Smooth muscle cell (in vitro differentiated cells): ENCODE measurements around the gene MRPL54. TPM values are rescaled to one million over a fixed set of nuclear protein-coding genes. Genes with fewer than 3 reads are reported as not detected.
A peak's percentile ranks its signal among the peaks of the same experiment; 100 is the strongest.

Experiments used
- DNase-seq: peaks from one replicate; lab custom pipeline; 2025; ENCODE audit not compliant: unreplicated experiment; lab: John Stamatoyannopoulos, UW
- H2AFZ ChIP-seq: fragments of 200-600 bp; sonication (generic); 2 replicates; pipeline ENCODE4 v1.6.0; 2016; ENCODE audit warnings: antibody characterized with exemption, low read depth, mild to moderate bottlenecking
- H3F3A ChIP-seq: fragments of 200-600 bp; sonication (generic); 2 replicates; pipeline ENCODE4 v1.6.0; 2017; ENCODE audit warnings: antibody characterized with exemption, low read depth
- H3K27ac ChIP-seq: fragments of 200-600 bp; sonication (generic); 2 replicates; pipeline ENCODE4 v1.5.1; 2016; ENCODE audit warnings: low read depth, mild to moderate bottlenecking
- H3K27me3 ChIP-seq: fragments of 200-600 bp; sonication (generic); 2 replicates; pipeline ENCODE4 v1.6.1; 2016; ENCODE audit warnings: low read depth, mild to moderate bottlenecking
- H3K36me3 ChIP-seq: fragments of 200-600 bp; sonication (generic); 2 replicates; pipeline ENCODE4 v1.5.1; 2016; ENCODE audit warnings: low read depth
- H3K4me1 ChIP-seq: fragments of 200-600 bp; sonication (generic); 2 replicates; pipeline ENCODE4 v1.5.1; 2016; ENCODE audit warnings: low read depth
- H3K4me2 ChIP-seq: fragments of 200-600 bp; sonication (generic); 2 replicates; pipeline ENCODE4 v1.6.0; 2016; ENCODE audit warnings: mild to moderate bottlenecking
- H3K4me3 ChIP-seq: fragments of 200-600 bp; sonication (generic); 2 replicates; pipeline ENCODE4 v1.5.1; 2016; ENCODE audit warnings: mild to moderate bottlenecking
- H3K79me2 ChIP-seq: fragments of 200-600 bp; sonication (generic); 2 replicates; pipeline ENCODE4 v1.6.0; 2016; ENCODE audit warnings: low read depth, mild to moderate bottlenecking
- H3K9ac ChIP-seq: fragments of 200-600 bp; sonication (generic); 2 replicates; pipeline ENCODE4 v1.6.0; 2016; ENCODE audit warnings: low read depth
- H3K9me3 ChIP-seq: fragments of 200-600 bp; sonication (generic); replicated peaks from 2 replicates; pipeline ENCODE4 v1.5.1; 2016; ENCODE audit warnings: low read depth
- H4K20me1 ChIP-seq: fragments of 200-600 bp; sonication (generic); 2 replicates; pipeline ENCODE4 v1.6.0; 2016; ENCODE audit warnings: low read depth
- CTCF ChIP-seq: fragments of 200-600 bp; sonication (generic); IDR thresholded peaks from 2 replicates; pipeline ENCODE4 v1.5.1; 2017; ENCODE audit warnings: borderline replicate concordance, mild to moderate bottlenecking, antibody characterized with exemption; ENCODE audit not compliant: insufficient read depth, poor library complexity, severe bottlenecking
- WGBS: methylation state at CpG from one replicate; pipeline ENCODE4 v1.1.7; 2016; ENCODE audit warnings: low lambda C conversion rate; 5-methylcytosine and 5-hydroxymethylcytosine counted together
- polyA plus RNA-seq: library from polyadenylated mRNA; unstranded; fragments of >200 nt; fragmentation: Nextera tagmentation; extraction: Ambion mirVana; gene quantifications from 2 replicates; pipeline ENCODE4 v1.2.1, GENCODE V29; 2016
- total RNA-seq: library from RNA; depleted of rRNA; stranded (reverse); fragments of >200 nt; gene quantifications from 2 replicates; pipeline ENCODE4 v1.2.3, GENCODE V29; 2014

MRPL54 gene
- total and polyA plus RNA-seq, 2 experiments from 2014 or later: 19.5 to 60.8 TPM

GRCh38 chr19:3722443-3723109 lies 39.9 kb upstream of the MRPL54 start:
- no peak overlapping the region for H3K27ac ChIP-seq
- no peaks in the 10 kb centered on the region for H4K20me1 ChIP-seq
- H3K4me3 ChIP-seq: peak overlapping the region; percentile 48
- 1% methylated on average over 18 of the region's 30 CpGs for WGBS
- H3K4me1 ChIP-seq: peaks cover 7% of the 10 kb centered on the region
- no peak for DNase-seq
- no peaks in the 10 kb centered on the region for H3K36me3 ChIP-seq
- peaks cover 41% of the 10 kb centered on the region for H3K27me3 ChIP-seq
- no peaks in the 10 kb centered on the region for H3K79me2 ChIP-seq
- H2AFZ ChIP-seq: no peak overlapping the region
- H3K9me3 ChIP-seq: no peaks in the 10 kb centered on the region
- H3K9ac ChIP-seq: no peak overlapping the region
- peak overlapping the region; percentile 75 for H3K4me2 ChIP-seq
- no peaks in the 10 kb centered on the region for H3F3A ChIP-seq
- TF ChIP-seq CTCF: no peak

- Histone ChIP-seq H3K9ac (no peak overlapping the region), H3F3A (no peaks in the 10 kb centered on the region), H3K36me3 (no peaks in the 10 kb centered on the region), H3K79me2 (no peaks in the 10 kb centered on the region), H2AFZ (no peak overlapping the region), H3K27ac (no peak overlapping the region), H4K20me1 (no peaks in the 10 kb centered on the region), H3K9me3 (no peaks in the 10 kb centered on the region), H3K4me1 (peaks cover 7% of the 10 kb centered on the region), H3K4me3 (no peak overlapping the region), H3K4me2 (no peak overlapping the region), H3K27me3 (peaks cover 41% of the 10 kb centered on the region)
- 68% methylated on average over 5 of the region's 5 CpGs for WGBS
- no peak for DNase-seq
- no peak for TF ChIP-seq CTCF
Observed at GRCh38 chr19:3723110-3723488, 39.4 kb upstream of the MRPL54 start.

GRCh38 chr19:3723883-3724282 lies 38.6 kb upstream of the MRPL54 start:
- no peaks in the 10 kb centered on the region for H3F3A ChIP-seq
- H3K79me2 ChIP-seq: no peaks in the 10 kb centered on the region
- H4K20me1 ChIP-seq: no peaks in the 10 kb centered on the region
- no peaks in the 10 kb centered on the region for H3K9me3 ChIP-seq
- H3K4me2 ChIP-seq: no peak overlapping the region
- 60% methylated on average over 7 of the region's 8 CpGs for WGBS
- no peak overlapping the region for H2AFZ ChIP-seq
- DNase-seq: no peak
- peaks cover 41% of the 10 kb centered on the region for H3K27me3 ChIP-seq
- TF ChIP-seq CTCF: no peak
- H3K4me3 ChIP-seq: no peak overlapping the region
- H3K9ac ChIP-seq: no peak overlapping the region
- no peak overlapping the region for H3K27ac ChIP-seq
- no peaks in the 10 kb centered on the region for H3K36me3 ChIP-seq
- H3K4me1 ChIP-seq: peaks cover 7% of the 10 kb centered on the region

- no peak overlapping the region for H2AFZ ChIP-seq
- no peaks in the 10 kb centered on the region for H3K36me3 ChIP-seq
- peaks cover 41% of the 10 kb centered on the region for H3K27me3 ChIP-seq
- no peaks in the 10 kb centered on the region for H3F3A ChIP-seq
- no peak for TF ChIP-seq CTCF
- H4K20me1 ChIP-seq: no peaks in the 10 kb centered on the region
- WGBS: 88% methylated on average over 3 of the region's 3 CpGs
- H3K4me1 ChIP-seq: peaks cover 7% of the 10 kb centered on the region
- H3K4me2 ChIP-seq: no peak overlapping the region
- H3K9ac ChIP-seq: no peak overlapping the region
- DNase-seq: no peak
- no peaks in the 10 kb centered on the region for H3K9me3 ChIP-seq
- no peaks in the 10 kb centered on the region for H3K79me2 ChIP-seq
- no peak overlapping the region for H3K27ac ChIP-seq
- no peak overlapping the region for H3K4me3 ChIP-seq
Observed at GRCh38 chr19:3725121-3725520, 37.4 kb upstream of the MRPL54 start.
